NCI-H2107 (cell line): ENCODE results near the gene ZNF618.

Source experiments
- DNase-seq: peaks from one replicate; lab custom pipeline; 2025; lab: John Stamatoyannopoulos, UW

The ZNF618 gene

GRCh38 chr9:114098936-114099668 lies 223.0 kb downstream of the ZNF618 start, which contains the start of gene KIF12:
TSS of gene KIF12 (minus strand) at chr9:114099292. CDS start at chr9:114099276, 16 bp downstream.
- DNase-seq = no peak

GRCh38 chr9:114099669-114100270 lies 223.7 kb downstream of the ZNF618 start:
- no peak for DNase-seq

GRCh38 chr9:114100536-114100935 lies 224.4 kb downstream of the ZNF618 start:
- no peak for DNase-seq

GRCh38 chr9:114102484-114102883 lies 226.4 kb downstream of the ZNF618 start:
- no peak for DNase-seq

- DNase-seq = no peak
Observed at GRCh38 chr9:114105236-114105635, 229.1 kb downstream of the ZNF618 start.
